HG03378 (cell line): Measurements from ENCODE around the gene POLR2J3.
A peak's percentile ranks its signal among the peaks of the same experiment; 100 is the strongest.
"Not testable (repeated sequence)": the region's sequence is repeated elsewhere in the genome, so short reads cannot be mapped to it uniquely, and the experiment has no call there.

ENCODE experiments used
- ATAC-seq: cut with Tn5 transposase; IDR thresholded peaks from one replicate; pipeline ENCODE4 v1.9.1; 2021; ENCODE audit warnings: mild to moderate bottlenecking, moderate library complexity; ENCODE audit not compliant: unreplicated experiment

The POLR2J3 gene

GRCh38 chr7:102572261-102573239, at the start of gene POLR2J3:
Gene POLR2J3, minus strand, starts transcription at chr7:102572583. Its CDS starts 62 bp downstream, at chr7:102572521.
- ATAC-seq, result peak; percentile 81

- not testable (repeated sequence) for ATAC-seq
Measured at GRCh38 chr7:102618122-102618521, 45.7 kb upstream of the POLR2J3 start.

- ATAC-seq, result peak; percentile 21
Measured at GRCh38 chr7:102616507-102617125, 44.2 kb upstream of the POLR2J3 start, which contains the start of gene RASA4. Gene RASA4, minus strand, starts transcription at chr7:102616756. Its CDS starts 67 bp downstream, at chr7:102616689.

- not testable (repeated sequence) for ATAC-seq
Measured at GRCh38 chr7:102615930-102616329, 43.5 kb upstream of the POLR2J3 start.

- ATAC-seq, result not testable (repeated sequence)
Measured at GRCh38 chr7:102614873-102615272, 42.5 kb upstream of the POLR2J3 start.

- peak; percentile 37 for ATAC-seq
Measured at GRCh38 chr7:102614346-102614697, 41.9 kb upstream of the POLR2J3 start.

GRCh38 chr7:102613575-102614345, 41.4 kb upstream of the POLR2J3 start:
- peak; percentile 68 for ATAC-seq

GRCh38 chr7:102611675-102612325, 39.4 kb upstream of the POLR2J3 start:
- ATAC-seq, result not testable (repeated sequence)

- not testable (repeated sequence) for ATAC-seq
Measured at GRCh38 chr7:102611013-102611674, 38.8 kb upstream of the POLR2J3 start.

- ATAC-seq, result not testable (repeated sequence)
Measured at GRCh38 chr7:102610441-102610840, 38.1 kb upstream of the POLR2J3 start.

- not testable (repeated sequence) for ATAC-seq
Measured at GRCh38 chr7:102609734-102610133, 37.4 kb upstream of the POLR2J3 start.

GRCh38 chr7:102606848-102607247, 34.5 kb upstream of the POLR2J3 start:
- not testable (repeated sequence) for ATAC-seq

- not testable (repeated sequence) for ATAC-seq
Measured at GRCh38 chr7:102604431-102605145, 32.2 kb upstream of the POLR2J3 start.

- ATAC-seq, result not testable (repeated sequence)
Measured at GRCh38 chr7:102602317-102602716, 29.9 kb upstream of the POLR2J3 start.

GRCh38 chr7:102599699-102600098, 27.3 kb upstream of the POLR2J3 start:
- not testable (repeated sequence) for ATAC-seq

- not testable (repeated sequence) for ATAC-seq
Measured at GRCh38 chr7:102596036-102596435, 23.7 kb upstream of the POLR2J3 start.

- ATAC-seq, result peak; percentile 29
Measured at GRCh38 chr7:102593637-102594334, 21.4 kb upstream of the POLR2J3 start.

- ATAC-seq, result peak; percentile 40
Measured at GRCh38 chr7:102592477-102593019, 20.2 kb upstream of the POLR2J3 start.
